NCI-H2107 treated with DMSO at 0.1 percent for 48 hours (cell line): Measurements from ENCODE around the gene TREH.

ENCODE experiments used
- DNase-seq: peaks from one replicate; lab custom pipeline; 2025; ENCODE audit not compliant: unreplicated experiment; lab: John Stamatoyannopoulos, UW

TREH gene

DNA sequence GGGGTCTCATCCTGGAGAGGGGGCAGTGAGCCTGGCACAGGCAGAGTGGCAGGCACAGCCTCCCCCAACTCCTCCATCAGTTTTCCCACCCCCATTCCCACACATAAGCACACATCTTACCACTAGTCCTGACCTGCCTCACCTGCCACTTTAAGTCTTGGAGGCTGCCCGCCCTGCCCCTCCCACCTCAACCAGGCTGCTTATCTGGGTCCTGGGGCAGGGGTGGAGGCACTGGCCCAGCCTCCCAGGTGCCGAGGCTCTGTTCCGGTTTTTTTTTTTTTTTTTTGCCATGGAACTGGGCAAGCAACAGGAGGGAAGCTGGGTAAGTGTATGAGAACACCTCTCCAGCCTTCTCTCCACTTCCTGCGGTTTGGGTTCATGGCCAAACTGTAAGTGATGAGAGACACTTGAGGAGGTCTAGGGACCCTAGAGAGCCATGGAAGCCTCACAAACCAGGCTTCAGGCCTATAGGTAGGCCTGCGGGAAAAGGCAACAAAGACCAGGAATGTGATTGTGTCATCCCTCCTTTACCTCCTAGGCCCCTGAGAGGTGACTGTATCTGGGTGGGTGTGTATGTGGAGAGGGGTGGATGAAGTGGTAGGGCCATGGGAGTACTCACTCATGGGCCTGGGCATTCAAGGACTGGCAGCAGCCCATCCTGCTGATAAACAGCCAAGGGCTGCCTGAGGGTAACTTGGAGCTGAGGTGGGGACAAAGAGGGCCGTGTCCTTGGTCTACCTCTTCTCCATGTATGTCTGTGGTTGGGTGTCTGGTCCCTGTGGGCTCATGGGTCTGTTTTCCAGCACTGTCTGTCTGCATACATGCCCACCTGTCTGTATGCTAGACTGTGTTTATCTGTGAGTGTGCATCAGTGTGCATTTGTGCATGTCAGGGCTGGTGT is 49.4 kb downstream of the TREH start:
- DNase-seq: no peak

DNA sequence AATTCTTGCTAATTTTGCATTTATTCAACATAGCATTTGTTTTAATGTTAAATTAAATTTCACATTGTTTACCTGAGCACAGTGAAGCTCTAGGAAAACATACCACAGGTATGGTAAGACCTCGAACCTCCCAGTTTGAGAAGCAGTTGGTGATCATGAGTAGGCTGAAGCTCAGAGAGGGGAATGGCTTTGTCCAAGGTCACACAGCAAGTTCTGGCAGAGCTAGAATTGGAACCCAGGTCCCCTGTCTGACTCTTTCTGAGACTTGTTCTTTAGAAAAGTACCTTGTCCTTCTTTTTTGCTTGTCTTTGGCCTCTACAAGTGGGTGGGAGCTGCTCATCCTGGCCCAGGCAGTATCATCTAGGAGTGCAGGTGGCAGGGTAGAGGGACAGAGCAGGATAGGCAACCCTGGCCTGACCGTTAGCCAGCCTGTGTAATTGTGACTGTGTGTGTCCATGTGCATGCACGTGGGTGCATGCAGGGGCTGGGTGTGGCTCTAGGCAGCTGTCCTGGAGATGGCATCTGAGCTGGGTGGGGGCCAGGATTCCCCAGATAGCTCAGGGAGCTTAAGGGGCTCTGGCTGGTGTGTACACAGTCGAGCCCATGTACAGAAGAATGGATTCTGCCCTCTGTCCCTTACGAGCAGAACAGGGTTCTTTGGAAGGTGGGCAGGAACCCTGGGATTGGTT is 50.4 kb downstream of the TREH start:
- no peak for DNase-seq

DNA sequence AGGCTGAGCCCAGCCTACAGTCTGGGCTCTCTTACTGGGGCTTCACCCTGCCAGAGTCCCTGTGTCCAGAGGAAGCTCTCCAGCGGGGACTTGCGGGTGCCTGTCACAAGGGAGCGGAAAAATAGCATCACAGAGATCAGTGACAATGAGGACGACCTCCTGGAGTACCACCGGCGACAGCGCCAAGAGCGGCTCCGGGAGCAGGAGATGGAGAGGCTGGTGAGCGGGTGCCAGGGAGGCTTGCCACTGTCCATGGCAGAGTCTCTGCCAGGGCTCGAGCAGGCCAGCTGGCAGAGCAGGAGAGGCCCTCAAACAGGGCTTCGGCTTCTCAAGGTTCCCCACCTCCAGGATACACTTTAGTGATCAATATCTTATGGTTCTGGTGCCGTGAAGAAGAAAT is 51.0 kb downstream of the TREH start:
- DNase-seq: no peak

DNA sequence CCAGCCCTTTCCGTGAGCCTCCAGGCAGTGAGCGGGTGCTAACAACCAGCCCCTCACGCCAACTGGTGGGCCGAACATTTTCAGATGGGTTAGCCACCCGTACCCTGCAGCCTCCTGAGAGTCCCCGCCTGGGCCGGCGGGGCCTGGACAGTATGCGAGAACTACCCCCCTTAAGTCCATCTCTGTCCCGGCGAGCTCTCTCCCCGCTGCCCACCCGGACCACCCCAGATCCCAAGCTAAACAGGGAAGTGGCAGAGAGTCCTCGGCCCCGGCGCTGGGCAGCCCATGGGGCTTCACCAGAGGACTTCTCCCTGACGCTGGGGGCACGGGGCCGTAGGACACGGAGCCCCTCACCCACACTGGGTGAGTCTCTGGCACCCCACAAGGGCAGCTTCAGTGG is 51.4 kb downstream of the TREH start:
- no peak for DNase-seq

DNA sequence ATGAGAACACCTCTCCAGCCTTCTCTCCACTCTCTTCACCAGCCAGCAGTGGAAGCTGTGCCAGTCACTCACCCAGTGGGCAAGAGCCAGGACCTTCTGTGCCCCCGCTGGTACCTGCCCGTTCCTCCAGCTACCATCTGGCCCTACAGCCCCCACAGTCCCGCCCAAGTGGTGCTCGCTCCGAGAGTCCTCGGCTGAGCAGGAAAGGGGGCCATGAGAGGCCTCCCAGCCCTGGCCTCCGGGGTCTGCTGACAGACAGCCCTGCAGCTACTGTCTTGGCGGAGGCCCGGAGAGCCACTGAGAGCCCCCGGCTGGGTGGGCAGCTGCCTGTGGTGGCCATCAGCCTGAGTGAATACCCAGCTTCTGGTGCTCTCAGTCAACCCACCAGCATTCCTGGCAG is 51.9 kb downstream of the TREH start:
- DNase-seq: no peak

DNA sequence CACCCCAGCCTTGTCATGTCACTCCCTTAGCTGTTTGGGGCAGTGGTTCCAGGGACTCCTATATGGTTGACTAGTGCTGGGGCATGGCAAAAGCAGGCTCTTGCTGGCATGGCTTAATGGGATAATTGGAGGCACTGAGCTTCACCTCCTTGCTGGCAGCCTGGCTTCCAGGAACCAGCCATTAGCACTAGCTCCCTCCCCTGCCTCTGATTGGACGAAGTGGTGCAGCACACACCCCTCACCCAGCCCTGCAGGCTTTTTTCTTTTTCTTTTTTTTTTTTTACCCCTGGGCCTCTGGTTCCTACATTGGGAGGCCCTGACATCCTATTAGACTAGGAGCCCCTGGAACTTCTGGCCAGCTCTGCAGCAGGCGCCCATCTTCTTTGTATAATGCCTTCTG is 53.5 kb downstream of the TREH start:
- peak; percentile 24 for DNase-seq

DNA sequence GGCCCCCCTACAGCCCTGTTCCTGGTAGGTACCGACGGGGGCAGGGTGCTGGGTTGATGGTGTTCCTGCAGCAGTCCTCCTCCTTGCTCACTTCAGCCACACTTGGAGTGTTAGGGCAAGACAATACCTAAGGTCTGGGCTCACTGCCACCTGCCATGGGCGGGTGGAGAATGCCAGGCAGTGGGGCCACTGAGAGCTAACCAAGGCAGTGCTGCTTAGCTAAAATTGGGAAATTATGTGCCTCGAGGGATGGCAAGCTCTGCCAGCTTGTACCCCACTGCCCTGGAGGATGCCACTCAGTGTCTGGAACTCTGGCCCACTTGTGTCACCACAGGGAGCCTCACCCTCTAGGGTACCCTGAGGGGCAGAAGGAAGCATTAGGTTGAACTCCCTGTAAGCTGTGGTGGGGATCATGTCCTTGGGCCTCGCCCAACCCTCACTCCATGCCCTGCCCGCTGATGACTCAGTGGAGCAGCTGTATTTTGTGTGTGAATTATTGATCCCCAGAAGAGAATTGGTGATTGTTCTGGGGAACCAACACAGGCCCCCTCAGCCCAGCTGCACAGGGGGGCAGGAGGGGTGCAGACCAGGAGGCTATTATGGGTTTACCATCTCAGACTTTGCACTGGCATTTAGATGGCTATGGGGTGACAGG is 54.3 kb downstream of the TREH start:
- DNase-seq: peak; percentile 64

DNA sequence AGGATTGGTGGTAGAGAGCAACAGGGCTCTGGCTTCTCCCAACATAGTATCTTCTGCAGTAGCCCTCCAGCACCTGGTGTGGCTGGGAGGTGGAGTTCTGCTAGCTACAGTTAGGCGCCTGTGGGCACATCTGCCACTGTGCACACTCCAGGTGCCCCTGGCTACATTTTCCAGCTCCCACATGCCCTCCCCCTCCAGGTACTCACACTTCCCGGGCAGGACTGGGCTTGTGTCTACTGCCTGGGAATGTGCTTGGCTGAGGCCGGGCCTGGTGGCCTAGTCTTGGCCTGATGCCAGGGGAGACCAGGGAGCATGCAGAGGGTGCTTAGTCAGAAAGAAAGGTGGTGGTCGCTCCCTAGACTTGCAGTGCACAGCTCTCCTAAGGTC is 56.2 kb downstream of the TREH start:
- DNase-seq: peak; percentile 92

DNA sequence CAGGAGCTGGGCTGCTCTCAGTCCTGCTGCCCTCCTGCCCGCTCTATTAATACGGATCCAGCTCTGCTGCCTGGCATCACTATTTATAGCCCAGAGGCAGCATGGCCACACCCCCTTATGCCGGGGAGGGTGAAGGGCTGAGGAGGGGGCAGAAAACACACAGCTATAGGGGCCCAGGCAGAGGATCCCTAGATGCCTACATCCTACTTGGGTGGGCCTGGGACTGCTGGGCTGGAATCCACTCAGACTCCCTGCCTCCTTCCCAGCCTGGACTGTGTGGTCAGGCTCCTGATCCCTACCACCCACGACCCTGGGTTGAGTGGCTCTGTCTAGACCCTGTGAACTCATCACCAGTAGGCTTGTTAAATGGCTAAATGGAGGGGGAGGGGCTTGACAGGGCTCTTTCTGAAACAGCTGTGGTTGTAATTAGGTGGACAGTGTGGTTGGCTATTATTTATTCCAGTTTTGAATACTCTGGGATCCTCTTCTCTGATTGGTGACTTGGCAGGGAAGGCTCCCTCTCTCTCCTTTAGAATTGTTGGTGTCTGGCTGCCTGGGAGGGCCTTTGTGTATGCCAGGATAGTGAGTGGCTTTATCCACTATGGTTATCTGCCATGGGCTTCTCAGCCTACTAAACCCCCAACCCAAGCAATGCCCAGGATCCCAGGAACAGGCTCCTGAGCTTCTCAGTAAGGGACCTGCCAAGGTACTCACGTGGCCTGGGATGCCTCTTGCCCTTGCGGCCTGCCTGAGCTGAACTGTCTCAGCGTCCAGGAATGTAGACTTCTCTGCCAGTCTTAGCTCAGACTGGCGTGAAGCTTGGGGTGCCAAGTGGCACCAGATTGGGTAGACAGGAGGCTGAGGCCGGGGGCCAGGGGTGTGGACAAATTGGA is 56.8 kb downstream of the TREH start:
- DNase-seq: peak; percentile 93

DNA sequence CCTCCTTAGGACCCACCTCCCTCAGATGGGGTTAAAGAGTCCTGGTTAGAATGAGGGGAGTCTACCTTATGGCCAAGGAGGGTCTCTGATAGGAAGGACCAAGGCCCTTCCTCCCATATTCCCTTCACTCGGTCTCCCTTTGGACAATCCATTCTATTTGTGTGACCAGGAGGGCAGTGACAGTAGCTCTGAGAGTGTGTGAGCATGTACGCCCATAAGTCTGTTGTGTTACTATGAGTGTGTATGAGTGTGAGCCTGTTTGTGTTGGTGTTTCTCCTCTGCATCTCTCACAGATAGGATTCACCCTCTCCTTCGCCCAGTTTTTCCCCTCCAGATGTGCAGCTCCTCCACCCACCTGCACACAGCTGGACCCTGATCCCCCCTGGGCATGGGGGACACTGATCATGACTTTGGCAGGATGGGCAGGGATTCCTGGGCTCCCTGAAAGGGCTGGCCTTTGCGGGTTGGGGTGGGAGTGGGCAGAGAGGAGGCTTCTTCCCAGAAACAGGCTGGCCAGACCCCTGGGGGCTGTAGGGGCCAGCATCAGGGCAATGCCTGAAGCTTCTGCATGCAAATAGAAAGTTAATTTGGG is 57.6 kb downstream of the TREH start:
- no peak for DNase-seq

DNA sequence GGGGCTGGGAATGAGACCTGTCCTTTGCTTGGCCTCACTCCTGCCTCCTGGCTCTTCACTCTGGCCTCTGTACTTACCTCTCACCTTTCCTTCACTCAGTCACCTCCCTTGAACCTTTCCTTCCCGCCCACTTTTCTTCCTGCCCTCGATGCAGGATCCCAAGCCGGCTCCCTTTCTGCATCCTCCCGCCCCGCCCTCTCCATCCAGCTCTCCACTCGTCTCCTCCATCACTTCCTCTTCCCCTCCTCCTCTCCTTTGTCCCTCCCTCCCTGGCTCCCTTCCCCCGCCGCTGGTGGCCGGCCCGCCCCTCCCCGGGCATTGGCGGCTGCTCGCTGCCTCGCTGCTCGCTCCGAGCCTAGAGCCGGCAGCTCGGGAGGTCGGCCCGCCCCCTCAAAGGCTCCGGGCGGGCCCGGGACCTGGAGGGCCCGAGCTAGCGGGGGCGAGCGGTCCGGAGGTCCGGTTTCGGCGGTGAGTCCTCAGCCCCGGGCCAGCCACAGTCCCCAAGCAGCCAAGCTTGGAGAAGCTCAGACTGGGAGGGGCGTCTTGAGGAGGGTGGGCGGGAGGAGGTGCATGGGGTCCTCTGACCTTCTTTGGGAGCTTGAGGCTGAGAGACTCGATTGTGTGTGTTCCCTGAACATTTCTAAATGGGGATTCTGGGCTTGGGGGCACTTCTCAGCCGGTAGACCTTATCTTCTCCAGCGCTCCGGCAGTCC is 58.2 kb downstream of the TREH start:
- peak; percentile 70 for DNase-seq

DNA sequence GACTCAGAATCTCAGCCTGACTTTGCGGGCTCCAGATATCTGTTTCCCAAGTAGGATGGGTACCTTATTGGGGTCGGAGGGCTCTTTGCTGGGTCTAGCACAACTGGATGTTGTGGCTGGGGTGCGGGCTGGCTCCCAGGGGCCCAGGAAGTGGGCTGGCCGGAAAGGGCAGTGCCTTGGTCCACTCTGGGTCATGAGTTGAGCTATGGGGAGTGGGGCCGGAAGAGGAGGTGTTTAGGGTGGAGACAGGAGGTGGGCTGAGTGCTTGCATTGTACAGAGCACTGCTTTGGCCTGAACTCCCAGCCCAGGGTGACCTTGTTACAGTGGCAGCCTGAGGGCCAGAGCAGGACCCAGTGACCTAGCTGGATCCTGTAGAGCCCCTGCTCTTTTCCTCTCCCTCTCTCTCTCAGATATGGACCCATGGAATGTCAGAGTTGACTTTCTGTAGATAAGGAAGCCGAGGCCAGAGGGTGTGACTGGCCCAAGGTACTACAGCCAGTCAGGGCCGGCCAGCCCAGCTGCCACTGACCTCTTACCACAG is 58.9 kb downstream of the TREH start:
- DNase-seq: no peak

DNA sequence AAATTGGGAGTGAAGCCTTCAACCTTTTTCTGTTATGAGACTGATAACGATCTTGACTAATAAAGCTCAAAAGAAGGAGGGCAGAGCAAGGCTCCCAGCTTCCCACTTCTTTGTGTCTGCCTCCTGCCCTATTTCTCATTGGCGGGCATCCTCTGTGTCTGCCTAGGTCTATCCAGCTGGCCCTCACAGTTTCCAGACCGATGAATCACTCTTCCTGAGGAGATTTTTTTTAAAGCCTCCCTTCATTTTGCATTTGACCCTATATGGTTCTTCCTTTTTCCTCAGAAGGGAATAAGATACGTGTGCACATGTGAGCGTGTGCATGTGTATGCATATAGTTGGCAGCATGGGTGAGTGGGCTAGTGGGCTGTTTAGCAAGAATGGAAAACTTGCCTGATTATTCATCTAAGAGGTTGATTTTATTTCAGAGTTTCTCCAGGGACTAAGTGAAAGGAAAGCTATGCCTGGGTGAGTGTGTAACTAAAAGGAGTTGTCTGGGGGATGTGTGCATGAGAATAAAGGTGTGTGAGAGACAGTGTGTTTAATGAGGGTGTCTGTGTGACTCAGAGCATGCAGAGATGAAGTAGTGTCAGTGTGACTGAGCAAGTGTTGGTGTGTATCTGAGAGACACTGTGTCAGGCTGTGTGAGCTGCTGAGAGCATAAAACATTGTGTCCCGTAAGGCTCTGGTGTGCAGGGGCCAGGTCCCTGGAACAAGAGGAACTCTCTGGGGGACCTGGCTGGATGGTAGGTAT is 59.8 kb downstream of the TREH start:
- DNase-seq: no peak

DNA sequence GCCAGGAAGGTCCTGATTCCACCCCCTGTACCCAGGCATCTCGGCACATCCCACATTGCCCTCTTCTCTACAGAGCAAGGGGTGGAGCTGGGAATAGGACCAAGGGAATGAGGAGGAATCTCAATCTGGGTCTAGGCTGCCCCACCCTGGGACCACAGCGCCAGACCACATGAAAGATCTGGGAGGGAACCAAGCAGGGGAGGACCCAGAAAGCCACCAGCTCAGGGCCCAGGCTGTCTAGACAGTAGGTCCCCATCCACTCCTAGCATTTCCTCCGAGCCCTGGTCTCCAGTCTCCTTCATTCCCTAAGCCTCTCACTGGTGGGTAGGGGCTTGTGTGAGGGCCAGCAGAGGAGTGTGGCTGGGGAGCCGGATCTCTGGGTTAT is 60.5 kb downstream of the TREH start:
- DNase-seq: no peak

DNA sequence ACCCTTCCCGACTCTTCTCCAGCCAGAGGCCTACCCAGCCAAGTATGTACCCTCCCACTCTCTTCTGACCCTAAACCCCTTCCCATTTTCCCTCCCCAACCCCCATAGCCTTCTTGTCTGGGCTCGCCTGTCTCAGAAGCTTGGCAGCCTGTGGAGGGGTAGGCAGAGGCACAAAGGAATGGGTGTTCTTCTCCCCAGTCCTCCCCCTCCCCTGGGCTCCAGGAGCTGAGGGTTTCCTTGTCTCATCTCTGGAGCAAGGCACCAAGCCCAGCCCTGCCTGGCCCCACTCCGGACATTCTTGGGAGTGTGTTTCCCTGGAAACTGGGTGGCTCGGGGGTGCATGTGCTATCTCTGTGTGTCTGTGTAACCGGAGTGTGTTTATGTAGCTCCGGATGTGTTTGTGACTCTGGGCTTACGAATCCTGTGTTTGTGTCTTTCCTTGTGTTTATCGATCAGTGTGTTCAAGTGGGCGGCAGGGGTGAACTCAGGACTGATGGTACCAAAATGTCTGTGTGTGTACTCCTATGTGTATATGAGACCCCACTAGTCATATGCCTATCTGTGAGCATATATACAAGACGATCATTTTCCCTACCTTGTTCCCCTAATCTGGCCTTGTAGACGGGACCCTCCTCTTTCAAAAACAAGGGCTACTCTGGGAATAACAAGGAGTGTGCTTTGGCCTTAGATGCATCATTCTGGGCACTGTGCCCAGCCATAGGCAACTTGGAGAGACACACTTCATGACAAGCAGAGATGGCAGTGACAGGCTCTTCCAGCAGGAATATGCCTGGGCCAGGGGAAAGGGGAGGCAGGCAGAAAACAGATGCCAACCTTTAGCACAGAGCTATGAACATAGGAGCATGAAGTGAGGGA is 61.1 kb downstream of the TREH start:
- DNase-seq: no peak

DNA sequence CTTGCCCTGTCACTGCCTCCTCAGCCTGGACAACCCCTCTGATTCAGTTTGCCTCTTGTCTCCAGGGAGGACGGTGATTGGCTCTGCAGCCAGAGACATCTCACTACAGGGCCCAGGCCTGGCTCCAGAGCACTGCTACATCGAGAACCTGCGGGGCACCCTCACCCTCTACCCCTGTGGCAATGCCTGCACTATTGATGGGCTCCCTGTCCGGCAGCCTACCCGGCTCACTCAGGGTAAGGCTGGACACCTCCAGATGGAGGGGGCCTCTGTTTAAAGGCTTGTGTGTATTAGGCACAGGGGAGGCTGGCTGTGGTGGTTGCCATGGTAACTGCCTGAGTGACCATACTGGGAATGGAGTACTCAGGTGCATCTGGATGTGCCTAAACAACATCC is 63.5 kb downstream of the TREH start:
- DNase-seq: no peak

DNA sequence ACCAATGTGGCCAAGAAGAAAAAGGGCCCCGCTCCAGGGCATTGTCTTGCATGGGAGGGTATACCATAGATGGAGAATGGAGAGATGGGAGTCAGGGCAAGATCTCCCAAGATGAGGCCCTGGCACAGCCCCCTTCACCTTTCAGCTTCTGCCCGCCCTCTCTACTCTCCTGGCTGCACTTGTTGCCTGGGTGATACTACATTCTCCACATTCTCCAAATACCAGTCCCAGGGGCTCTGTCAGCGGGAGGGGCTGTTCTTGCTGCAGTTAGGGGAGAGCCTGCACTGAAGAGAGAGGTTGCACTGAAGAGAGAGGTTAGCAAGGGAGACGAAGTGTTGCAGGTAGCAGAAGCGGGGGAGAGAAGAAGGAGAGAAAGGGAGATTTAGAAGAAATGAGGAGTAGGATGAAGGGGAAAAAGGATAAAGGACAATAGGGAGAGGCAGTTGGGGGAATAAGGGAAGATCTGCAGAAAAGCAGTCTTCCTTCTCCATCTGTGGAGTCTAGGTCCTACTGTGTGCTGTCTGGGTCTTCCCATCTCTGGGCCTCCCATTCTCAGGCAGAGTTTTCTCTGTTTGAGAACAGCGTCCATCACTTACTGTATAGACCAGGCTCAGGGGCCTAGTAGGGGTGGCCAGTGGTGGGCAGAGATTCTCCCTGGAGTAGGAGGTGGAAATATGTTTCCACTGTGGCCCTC is 64.0 kb downstream of the TREH start:
- DNase-seq: no peak
